GM12878 (cell line): Measurements from ENCODE around the gene CD52. TPM values are rescaled to one million over a fixed set of nuclear protein-coding genes. Genes with fewer than 3 reads are reported as not detected.

ENCODE experiments used
- ATAC-seq: fragments of 200-7000 bp; cut with Tn5 transposase; 3 replicates; pipeline ENCODE4 v1.9.1; 2020; ENCODE audit warnings: mild to moderate bottlenecking, moderate library complexity
- BruUV-seq: library from RNA; stranded (reverse); fragments of 400-500 nt; replicated peaks from 2 replicates; lab custom pipeline; 2021; lab: Mats Ljungman, UMichigan
- CTCF ChIA-PET: fragments of 300-600 bp; sonication (Branson Sonifier 250); formaldehyde crosslinking; extraction: SDS; loops from one replicate; lab custom pipeline; 2021; ENCODE audit warnings: inconsistent platforms; lab: Yijun Ruan, JAX
- POLR2A ChIA-PET: fragments of 350-600 bp; formaldehyde crosslinking; extraction: SDS; loops from one replicate; lab custom pipeline; 2021; ENCODE audit warnings: inconsistent platforms; lab: Charles Lee
- RAD21 ChIA-PET: fragments of 300-600 bp; sonication (Branson Sonifier 250); formaldehyde crosslinking; loops from one replicate; lab custom pipeline; 2023; ENCODE audit warnings: antibody characterized with exemption; ENCODE audit not compliant: unreplicated experiment; lab: Charles Lee
- SMC1A ChIA-PET: fragments of 300-600 bp; sonication (Branson Sonifier 250); formaldehyde crosslinking; loops from one replicate; lab custom pipeline; 2023; ENCODE audit not compliant: unreplicated experiment, uncharacterized antibody; lab: Charles Lee
- DNase-seq: peaks from one replicate; pipeline ENCODE4 v3.0.0-alpha.2; 2011; ENCODE audit warnings: low read depth, low spot score
- FAIRE-seq: peaks from 3 replicates; lab custom pipeline; 2011; peaks lifted over from hg19 to GRCh38; lab: Jason Lieb, UNC
- H2AFZ ChIP-seq: 2 replicates; pipeline ENCODE4 v1.6.0; 2011; ENCODE audit warnings: low read depth, low read length, control low read depth; ENCODE audit not compliant: control insufficient read depth
- H3K27ac ChIP-seq: 2 replicates; pipeline ENCODE4 v1.5.1; 2011; ENCODE audit warnings: control low read depth; ENCODE audit not compliant: control insufficient read depth, insufficient read depth
- H3K27me3 ChIP-seq, 2 experiments: replicated peaks in 1 of 2; 2 replicates each; pipeline versions ENCODE4 v1.6.0 to v1.6.1; 2011; ENCODE audit warnings: low read length in 1 of 2; ENCODE audit not compliant: control insufficient read depth in 2 of 2, insufficient read depth in 2 of 2
- H3K36me3 ChIP-seq, 2 experiments: 2 replicates each; pipeline ENCODE4 v1.5.1; 2011; ENCODE audit warnings: low read length in 1 of 2; ENCODE audit not compliant: control insufficient read depth in 2 of 2, insufficient read depth in 2 of 2
- H3K4me1 ChIP-seq: 2 replicates; pipeline ENCODE4 v1.6.1; 2011; ENCODE audit warnings: mild to moderate bottlenecking, low read length, moderate library complexity, mixed read lengths; ENCODE audit not compliant: control insufficient read depth, insufficient read depth
- H3K4me2 ChIP-seq: 2 replicates; pipeline ENCODE4 v1.6.0; 2011; ENCODE audit warnings: control low read depth; ENCODE audit not compliant: control insufficient read depth, insufficient read depth
- H3K4me3 ChIP-seq: fragments of 200-600 bp; sonication (generic); 2 replicates; pipeline ENCODE4 v1.5.1; 2016
- H3K79me2 ChIP-seq: 2 replicates; pipeline ENCODE4 v1.6.0; 2011; ENCODE audit warnings: low read length; ENCODE audit not compliant: control insufficient read depth, insufficient read depth
- H3K9ac ChIP-seq: 2 replicates; pipeline ENCODE4 v1.8.0; 2011; ENCODE audit warnings: low read length, control low read depth, mixed read lengths; ENCODE audit not compliant: control insufficient read depth, insufficient read depth
- H3K9me3 ChIP-seq: replicated peaks from 3 replicates; pipeline ENCODE4 v1.5.1; 2011; ENCODE audit warnings: mild to moderate bottlenecking, low read length; ENCODE audit not compliant: control insufficient read depth, insufficient read depth
- H4K20me1 ChIP-seq: 2 replicates; pipeline ENCODE4 v1.6.0; 2011; ENCODE audit not compliant: control insufficient read depth, insufficient read depth
- CBX3 ChIP-seq: fragments of 200-600 bp; sonication (generic); IDR thresholded peaks from 2 replicates; pipeline ENCODE4 v1.6.1; 2016; ENCODE audit warnings: low read depth, borderline replicate concordance
- CHD4 ChIP-seq: fragments of 200-600 bp; sonication (generic); IDR thresholded peaks from 2 replicates; pipeline ENCODE4 v1.6.1; 2016; ENCODE audit warnings: mild to moderate bottlenecking
- IKZF2 ChIP-seq, 2 experiments: fragments of 450-650 bp; IDR thresholded peaks; 2 replicates each; pipeline ENCODE4 v1.6.1; 2017; ENCODE audit warnings: mild to moderate bottlenecking in 2 of 2, moderate library complexity in 2 of 2
- NFXL1 ChIP-seq: fragments of 450-650 bp; IDR thresholded peaks from 2 replicates; pipeline ENCODE4 v1.6.1; 2017; ENCODE audit warnings: antibody characterized with exemption, mild to moderate bottlenecking, borderline replicate concordance
- NR2C1 ChIP-seq: fragments of 450-650 bp; IDR thresholded peaks from 2 replicates; pipeline ENCODE4 v1.6.1; 2017; ENCODE audit warnings: antibody characterized with exemption, mild to moderate bottlenecking, moderate library complexity
- POLR2A ChIP-seq: IDR thresholded peaks from 2 replicates; pipeline ENCODE4 v1.6.1; 2011; ENCODE audit warnings: low read depth, mild to moderate bottlenecking, low read length
- POU2F2 ChIP-seq: IDR thresholded peaks from 3 replicates; pipeline ENCODE4 v1.6.1; 2011; ENCODE audit warnings: low read depth, mild to moderate bottlenecking, low read length, borderline replicate concordance
- RAD51 ChIP-seq: fragments of 450-650 bp; IDR thresholded peaks from 2 replicates; pipeline ENCODE4 v1.6.1; 2016; ENCODE audit warnings: moderate library complexity, mild to moderate bottlenecking, inconsistent platforms
- RELB ChIP-seq: fragments of 450-650 bp; IDR thresholded peaks from 2 replicates; pipeline ENCODE4 v1.6.1; 2017; ENCODE audit warnings: low read depth, mild to moderate bottlenecking, moderate library complexity
- STAT1 ChIP-seq: fragments of 450-650 bp; conservative IDR thresholded peaks from 2 replicates; pipeline ENCODE4 v1.6.1; 2014; ENCODE audit warnings: antibody characterized with exemption, mild to moderate bottlenecking
- SUPT20H ChIP-seq: IDR thresholded peaks from 2 replicates; pipeline ENCODE4 v1.6.1; 2011; ENCODE audit warnings: low read depth, mild to moderate bottlenecking, low read length, moderate library complexity, borderline replicate concordance; ENCODE audit not compliant: control insufficient read depth
- TCF12 ChIP-seq: IDR thresholded peaks from 2 replicates; pipeline ENCODE4 v1.6.1; 2011; ENCODE audit warnings: low read depth, mild to moderate bottlenecking, low read length
- WGBS: methylation state at CpG from one replicate; pipeline ENCODE4 v1.1.6; 2016; ENCODE audit warnings: low lambda C conversion rate; ENCODE audit not compliant: insufficient replicate concordance, insufficient coverage; ENCODE audit errors: missing lambda C conversion rate; 5-methylcytosine and 5-hydroxymethylcytosine counted together
- in situ Hi-C: fragments of 300-500 bp; cut with MboI; formaldehyde crosslinking; loops from 9 replicates; pipeline ENCODE4 v1.14.3; 2018; ENCODE audit warnings: mixed read lengths
- intact Hi-C: fragments of 100-400 bp; cut with micrococcal nuclease; formaldehyde crosslinking; loops from one replicate; pipeline ENCODE4 v1.14.2; 2022; ENCODE audit not compliant: unreplicated experiment
- polyA plus RNA-seq, 11 experiments: library from polyadenylated mRNA; depleted of rRNA in 4 of 11; unstranded in 6 of 11; stranded (reverse) in 5 of 11; fragments of >200 nt; fragmentation: Nextera tagmentation in 4 of 11; fragmentation: Illumina TruSeq in 1 of 11; extraction: Ambion mirVana in 4 of 11; extraction: Trizol in 1 of 11; gene quantifications; 1 replicate in 1 of 11; 2 replicates in 10 of 11; pipeline versions ENCODE4 v1.2.1 to v1.2.3, GENCODE V29; 2011 to 2016; ENCODE audit warnings: inconsistent platforms in 2 of 11, missing spikeins in 2 of 11, low read depth in 1 of 11
- total RNA-seq, 4 experiments: library from RNA; depleted of rRNA in 3 of 4; stranded (reverse); fragments of >200 nt in 3 of 4; fragmentation: Illumina TruSeq in 1 of 4; extraction: Trizol in 1 of 4; gene quantifications; 2 replicates each; pipeline versions ENCODE4 v1.2.1 to v1.2.3, GENCODE V29; 2013 to 2021
- TF ChIP-seq, protein P1 (sequence below): fragments of 450-650 bp; formaldehyde crosslinking; IDR thresholded peaks from 2 replicates; pipeline ENCODE4 v1.4.0; 2022; ENCODE audit warnings: mild to moderate bottlenecking, moderate library complexity
- TF ChIP-seq, protein P2 (sequence below): IDR thresholded peaks from 2 replicates; pipeline ENCODE4 v1.6.1; 2011; ENCODE audit warnings: low read depth, mild to moderate bottlenecking, low read length, moderate library complexity, borderline replicate concordance; ENCODE audit errors: extremely low read depth

CD52 gene
- total and polyA plus RNA-seq, 10 of the 15 experiments (the other 5 are each of a cell fraction or from before 2014, with no cell fraction given): 237 to 2,736 (median 532) TPM

GRCh38 chr1:26345718-26346117, 28.0 kb downstream of the CD52 start:
- ATAC-seq: peak; percentile 16; the same call in 1 of the 3 replicates
- SMC1A ChIA-PET: interaction anchor here (0.9 kb wide), 1 partner anchor 12 kb away, joined by 4 read pairs; no protein-coding TSS in a partner anchor
- no peaks in the 10 kb centered on the region for H4K20me1 ChIP-seq

DNA sequence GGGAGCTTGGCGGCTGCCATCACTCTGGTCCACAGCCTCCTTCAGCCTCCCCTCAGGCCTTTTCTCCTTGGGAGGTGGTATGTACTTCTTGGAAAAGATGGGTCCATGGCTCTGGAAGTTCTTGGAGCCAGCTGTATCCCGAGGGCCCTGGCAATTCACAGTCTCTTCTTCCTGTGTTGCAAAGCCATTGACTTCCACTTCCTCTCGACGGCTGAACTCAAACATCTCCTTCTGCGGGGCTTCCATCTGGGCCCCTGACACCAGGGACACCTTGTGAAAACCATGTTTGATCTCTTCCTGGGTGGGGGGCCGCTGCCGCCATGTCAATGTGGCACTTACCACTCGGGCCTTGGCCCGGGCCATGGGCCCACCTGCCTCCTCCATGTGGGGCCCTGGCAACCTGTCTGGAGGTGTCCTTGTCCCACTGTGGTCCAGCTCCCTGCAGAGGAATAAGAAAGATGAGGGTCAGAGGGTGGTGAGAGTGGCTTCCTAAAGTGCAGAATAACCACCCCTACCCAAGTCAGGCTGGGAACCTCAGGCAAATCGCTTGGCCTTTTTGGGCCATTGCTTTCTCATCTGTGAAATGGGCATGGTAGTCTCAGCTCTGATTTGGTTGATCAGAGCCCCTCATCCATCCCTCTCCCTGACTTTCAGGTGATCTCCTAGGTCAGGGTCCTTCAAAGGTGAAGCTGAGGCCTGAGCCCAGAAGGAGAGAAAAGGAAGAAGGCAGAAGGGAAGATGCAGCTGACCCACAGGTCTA, 28.7 kb downstream of the CD52 start:
- 40% methylated on average over 10 of the region's 10 CpGs for WGBS
- SMC1A ChIA-PET: interaction anchor here (0.9 kb wide), 1 partner anchor 12 kb away, joined by 4 read pairs; no protein-coding TSS in a partner anchor
- H3K27ac ChIP-seq: no peak overlapping the region
- no peak overlapping the region for H3K9ac ChIP-seq
- H3K9me3 ChIP-seq: no peaks in the 10 kb centered on the region
- DNase-seq: no peak
- BruUV-seq: no TSS peak
- H3K4me1 ChIP-seq: no peaks in the 10 kb centered on the region
- POLR2A ChIA-PET: interaction anchor here (0.6 kb wide), 1 partner anchor 99 kb away, joined by 3 read pairs; no protein-coding TSS in a partner anchor
- CTCF ChIA-PET: interaction anchor here (0.6 to 3.4 kb wide), 4 partner anchors 17 to 70 kb away, joined by 3 to 13 read pairs (median 8); no protein-coding TSS in a partner anchor
- H3K4me3 ChIP-seq: no peak overlapping the region
- H2AFZ ChIP-seq: no peak overlapping the region
- intact Hi-C loops (no loop called here), in situ Hi-C loops (no loop called here)
- no peak for ATAC-seq
- H4K20me1 ChIP-seq: no peaks in the 10 kb centered on the region
- RAD21 ChIA-PET: no interaction called here
- no peaks in the 10 kb centered on the region for H3K79me2 ChIP-seq
- H3K4me2 ChIP-seq: no peak overlapping the region
- H3K27me3 ChIP-seq: no peaks in the 10 kb centered on the region; a peak in 1 of 4 replicates
- FAIRE-seq: no peak
- no peaks in the 10 kb centered on the region for H3K36me3 ChIP-seq
- TF ChIP-seq IKZF2 (IDR thresholded peaks at IDR 0.05) (no peak), RELB (no peak), RAD51 (no peak)
- TF ChIP-seq, protein P1, sequence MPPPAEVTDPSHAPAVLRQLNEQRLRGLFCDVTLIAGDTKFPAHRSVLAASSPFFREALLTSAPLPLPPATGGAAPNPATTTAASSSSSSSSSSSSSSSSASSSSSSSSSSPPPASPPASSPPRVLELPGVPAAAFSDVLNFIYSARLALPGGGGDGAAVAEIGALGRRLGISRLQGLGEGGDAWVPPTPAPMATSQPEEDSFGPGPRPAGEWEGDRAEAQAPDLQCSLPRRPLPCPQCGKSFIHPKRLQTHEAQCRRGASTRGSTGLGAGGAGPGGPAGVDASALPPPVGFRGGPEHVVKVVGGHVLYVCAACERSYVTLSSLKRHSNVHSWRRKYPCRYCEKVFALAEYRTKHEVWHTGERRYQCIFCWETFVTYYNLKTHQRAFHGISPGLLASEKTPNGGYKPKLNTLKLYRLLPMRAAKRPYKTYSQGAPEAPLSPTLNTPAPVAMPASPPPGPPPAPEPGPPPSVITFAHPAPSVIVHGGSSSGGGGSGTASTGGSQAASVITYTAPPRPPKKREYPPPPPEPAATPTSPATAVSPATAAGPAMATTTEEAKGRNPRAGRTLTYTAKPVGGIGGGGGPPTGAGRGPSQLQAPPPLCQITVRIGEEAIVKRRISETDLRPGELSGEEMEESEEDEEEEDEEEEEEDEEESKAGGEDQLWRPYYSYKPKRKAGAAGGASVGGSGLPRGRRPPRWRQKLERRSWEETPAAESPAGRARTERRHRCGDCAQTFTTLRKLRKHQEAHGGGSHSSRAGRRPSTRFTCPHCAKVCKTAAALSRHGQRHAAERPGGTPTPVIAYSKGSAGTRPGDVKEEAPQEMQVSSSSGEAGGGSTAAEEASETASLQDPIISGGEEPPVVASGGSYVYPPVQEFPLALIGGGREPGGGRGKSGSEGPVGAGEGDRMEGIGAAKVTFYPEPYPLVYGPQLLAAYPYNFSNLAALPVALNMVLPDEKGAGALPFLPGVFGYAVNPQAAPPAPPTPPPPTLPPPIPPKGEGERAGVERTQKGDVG (CRISPR knock-in tag): no peak

More at GRCh38 chr1:26345718-26346117, 28.0 kb downstream of the CD52 start:
- no peaks in the 10 kb centered on the region; a peak in 1 of 4 replicates for H3K27me3 ChIP-seq
- no peak for FAIRE-seq
- BruUV-seq: no TSS peak
- WGBS: 30% methylated on average over 14 of the region's 15 CpGs
- POLR2A ChIA-PET: no interaction called here
- DNase-seq: no peak
- TF ChIP-seq POU2F2 (no peak), NR2C1 (no peak), POLR2A (no peak), NFXL1 (no peak), SUPT20H (no peak), TCF12 (no peak), STAT1 (no peak), CHD4 (no peak), CBX3 (no peak)
- TF ChIP-seq, protein P2, sequence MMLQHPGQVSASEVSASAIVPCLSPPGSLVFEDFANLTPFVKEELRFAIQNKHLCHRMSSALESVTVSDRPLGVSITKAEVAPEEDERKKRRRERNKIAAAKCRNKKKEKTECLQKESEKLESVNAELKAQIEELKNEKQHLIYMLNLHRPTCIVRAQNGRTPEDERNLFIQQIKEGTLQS: no peak
- TF ChIP-seq, all 136 proteins: peak for 0
- H3K9ac ChIP-seq: no peak overlapping the region
- H3K9me3 ChIP-seq: no peaks in the 10 kb centered on the region
- intact Hi-C loops (no loop called here), in situ Hi-C loops (no loop called here)
- H3K4me2 ChIP-seq: no peak overlapping the region
- H3K79me2 ChIP-seq: no peaks in the 10 kb centered on the region
- no peak overlapping the region for H3K4me3 ChIP-seq
- ChIA-PET CTCF (no interaction called here), RAD21 (no interaction called here)
- H3K36me3 ChIP-seq: no peaks in the 10 kb centered on the region
- no peak overlapping the region for H2AFZ ChIP-seq
- H3K4me1 ChIP-seq: no peaks in the 10 kb centered on the region
- no peak overlapping the region for H3K27ac ChIP-seq
